Occipital lobe (tissue), 2 donors: ENCODE measurements around the gene CNOT8. TPM values are rescaled to one million over a fixed set of nuclear protein-coding genes. Genes with fewer than 3 reads are reported as not detected.
A peak's percentile ranks its signal among the peaks of the same experiment; 100 is the strongest.
"Not testable (repeated sequence)": the region's sequence is repeated elsewhere in the genome, so short reads cannot be mapped to it uniquely, and the experiment has no call there.

Experiments
- DNase-seq: peaks from one replicate; lab custom pipeline; 2025; lab: John Stamatoyannopoulos, UW
- total RNA-seq: library from RNA; depleted of rRNA; stranded (reverse); fragments of >200 nt; gene quantifications from one replicate; pipeline ENCODE4 v1.2.3, GENCODE V29; 2014

CNOT8 gene
- total RNA-seq, 1 donor from 2014 or later: 139 TPM

DNA sequence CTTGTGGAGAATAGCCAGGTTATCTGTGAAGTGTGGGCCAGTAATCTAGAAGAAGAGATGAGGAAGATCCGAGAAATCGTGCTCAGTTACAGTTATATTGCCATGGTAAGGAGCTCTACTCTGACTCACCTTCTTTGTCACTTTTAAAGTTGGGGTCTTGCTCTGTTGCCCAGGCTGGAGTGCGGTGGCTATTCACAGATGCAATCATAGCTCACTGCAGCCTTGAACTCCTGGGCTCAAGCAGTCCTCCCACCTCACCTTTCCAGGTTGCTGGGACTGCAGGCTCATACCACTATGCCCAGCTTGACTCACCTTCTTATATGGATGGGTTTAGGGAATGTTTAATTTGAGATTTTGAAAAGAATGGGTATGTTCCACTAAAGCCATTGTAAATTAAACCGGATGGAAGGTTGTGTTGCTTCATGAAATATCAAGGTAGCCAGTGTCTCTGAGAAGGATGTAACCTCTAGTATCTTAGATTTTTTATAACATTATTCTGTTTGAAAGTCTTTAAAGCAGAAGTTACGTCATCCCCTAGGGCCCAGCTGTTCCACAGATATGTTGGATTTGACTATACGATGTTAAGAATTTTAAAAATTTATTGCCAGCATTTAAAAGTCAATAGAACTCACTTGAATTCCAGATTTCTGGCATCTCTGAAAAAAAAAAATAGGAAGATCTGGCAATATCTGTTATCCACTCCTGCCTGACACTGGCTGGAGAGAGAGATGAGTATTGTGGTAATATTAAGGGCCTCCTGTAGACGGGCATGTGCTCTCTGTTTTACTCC, 5.1 kb downstream of the CNOT8 start:
- DNase-seq: no peak

- DNase-seq: no peak
Measured at GRCh38 chr5:154865466-154866184, 7.2 kb downstream of the CNOT8 start.

DNA sequence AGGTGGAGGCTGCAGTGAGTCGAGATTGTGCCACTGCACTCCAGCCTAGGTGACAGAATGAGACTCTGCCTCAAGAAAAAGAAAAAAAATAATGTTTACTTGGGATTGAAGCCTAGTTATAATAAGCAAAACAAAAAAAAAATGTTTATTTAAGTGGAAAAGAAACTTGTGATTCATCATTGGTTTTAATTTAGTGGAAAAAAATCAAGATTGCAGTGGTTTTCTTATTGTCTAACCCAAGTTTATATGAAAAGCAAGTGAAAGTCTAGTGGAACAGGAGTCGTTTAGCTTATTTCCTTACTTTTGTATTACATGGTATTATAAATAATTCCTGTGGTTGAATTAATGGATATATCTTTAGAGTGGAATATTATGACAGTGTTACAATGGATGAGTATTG, 8.4 kb downstream of the CNOT8 start:
- DNase-seq: no peak

- DNase-seq: peak; percentile 16
Measured at GRCh38 chr5:154868702-154869101, 10.3 kb downstream of the CNOT8 start.

- DNase-seq: no peak
Measured at GRCh38 chr5:154871734-154872133, 13.3 kb downstream of the CNOT8 start.

DNA sequence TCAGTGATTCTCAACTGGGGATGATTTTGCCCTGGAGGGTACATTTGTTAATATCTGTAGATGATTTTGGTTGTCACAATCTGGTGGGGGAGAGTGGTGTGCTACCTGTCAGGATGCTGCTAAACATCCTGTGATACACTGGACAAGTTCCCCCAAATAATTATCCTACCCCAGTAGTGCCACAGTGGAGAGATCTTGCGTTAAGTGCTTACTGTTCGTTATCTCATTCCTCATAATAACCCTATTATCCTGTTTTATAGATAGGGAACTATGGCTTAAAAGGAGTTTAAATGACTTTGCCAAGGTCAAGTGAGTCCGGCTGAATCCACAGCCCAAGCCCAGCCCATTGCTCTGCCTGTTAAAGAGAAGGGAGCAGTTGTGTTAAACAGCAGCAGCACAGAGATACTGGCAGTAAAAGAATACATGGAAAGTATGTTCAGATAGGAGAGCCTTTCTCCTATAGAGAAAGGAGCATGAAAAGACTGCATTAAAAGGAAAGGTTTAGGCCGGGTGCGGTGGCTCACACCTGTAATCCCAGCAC, 15.4 kb downstream of the CNOT8 start:
- no peak for DNase-seq

- DNase-seq: no peak
Measured at GRCh38 chr5:154878642-154879335, 20.4 kb downstream of the CNOT8 start.

DNA sequence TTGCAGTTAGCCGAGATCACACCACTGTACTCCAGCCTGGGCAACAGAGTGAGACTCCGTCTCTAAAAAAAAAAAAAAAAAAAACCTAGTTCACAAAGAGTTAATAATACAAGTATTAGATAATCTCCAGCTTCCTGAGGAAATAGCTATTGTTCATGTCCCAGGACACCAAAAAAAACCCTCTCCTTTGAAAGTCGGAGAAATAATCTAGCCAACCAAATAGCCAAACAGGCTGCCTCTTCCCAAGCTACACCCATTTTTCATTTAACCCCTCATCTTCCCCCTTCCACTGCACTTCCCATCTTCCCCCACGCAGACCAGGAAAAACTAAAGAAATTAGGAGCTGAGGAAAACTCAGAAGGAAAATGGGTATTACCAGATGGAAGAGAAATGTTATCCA, 23.6 kb downstream of the CNOT8 start:
- no peak for DNase-seq

DNA sequence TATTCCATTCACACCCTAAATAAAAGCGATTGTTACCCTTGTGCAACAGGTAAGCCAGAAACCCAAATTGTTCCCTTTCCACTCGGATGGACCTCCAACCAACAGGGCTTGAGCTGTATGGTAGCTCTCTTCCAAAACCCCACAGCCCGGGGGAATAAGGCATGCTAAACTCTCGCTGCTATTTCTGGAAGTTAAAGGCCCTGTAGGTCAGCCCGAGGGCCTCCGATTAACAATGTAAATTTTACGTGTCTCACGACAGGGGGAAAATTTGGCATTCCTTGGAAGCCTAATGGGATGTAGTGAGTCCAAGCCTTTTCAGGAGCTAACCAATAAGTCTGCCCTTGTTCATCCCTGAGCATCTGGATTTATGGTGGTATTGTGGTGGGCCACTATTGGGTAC, 26.0 kb downstream of the CNOT8 start:
- no peak for DNase-seq

- DNase-seq: no peak
Measured at GRCh38 chr5:154885439-154885838, 27.0 kb downstream of the CNOT8 start.

GRCh38 chr5:154892369-154892771, 33.9 kb downstream of the CNOT8 start:
- peak; percentile 14 for DNase-seq

GRCh38 chr5:154893381-154893780, 35.0 kb downstream of the CNOT8 start:
- DNase-seq: no peak

- no peak for DNase-seq
Measured at GRCh38 chr5:154895606-154896561, 37.5 kb downstream of the CNOT8 start.

DNA sequence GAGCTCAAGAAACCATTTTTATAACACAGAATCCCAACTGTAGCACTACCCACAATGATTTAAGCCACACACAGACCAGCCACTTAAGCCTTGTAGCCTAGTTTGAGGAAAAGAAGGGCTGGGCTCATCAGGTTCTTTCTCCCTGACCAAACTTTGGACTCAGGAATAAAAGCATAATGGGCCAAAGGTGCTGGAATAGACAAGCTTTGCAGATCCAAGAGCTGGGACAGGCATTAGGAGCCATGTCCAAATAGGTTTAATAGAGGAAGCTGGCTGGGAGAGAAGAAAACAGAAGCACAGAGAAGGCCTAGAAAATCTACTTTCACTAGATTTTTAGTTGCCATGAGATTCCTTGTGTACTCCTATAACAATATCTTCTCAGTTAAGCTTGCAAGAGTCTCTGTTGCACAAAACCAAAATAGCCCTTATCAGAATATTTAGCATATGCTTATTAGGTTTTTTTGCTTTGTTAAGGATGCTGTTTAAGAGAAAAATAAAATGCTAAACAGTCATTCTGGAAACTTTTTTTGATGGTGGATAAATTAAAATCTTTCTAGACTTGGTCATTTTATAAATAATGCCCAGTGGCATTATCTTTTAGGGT, 38.2 kb downstream of the CNOT8 start:
- DNase-seq: no peak

DNA sequence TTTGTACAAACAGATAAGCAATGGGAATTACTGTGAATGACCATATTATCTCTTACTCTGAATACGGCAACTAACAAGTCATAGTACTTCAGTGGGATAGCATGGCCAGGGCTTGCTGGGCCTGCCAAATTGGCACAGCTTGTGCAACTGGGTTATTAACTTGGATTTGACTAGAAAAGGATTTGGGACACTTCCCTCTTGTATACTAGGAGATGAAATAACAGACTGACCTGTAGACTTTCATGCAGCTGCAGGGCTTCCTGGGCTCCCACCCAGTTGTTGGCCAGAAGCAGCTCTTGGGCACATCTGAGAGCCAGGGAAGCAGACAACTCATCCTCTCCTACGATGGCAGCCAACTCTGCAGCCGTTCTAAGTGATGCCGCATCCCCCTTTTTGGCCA, 39.8 kb downstream of the CNOT8 start:
- DNase-seq: no peak

- no peak for DNase-seq
Measured at GRCh38 chr5:154899151-154899816, 40.9 kb downstream of the CNOT8 start.

DNA sequence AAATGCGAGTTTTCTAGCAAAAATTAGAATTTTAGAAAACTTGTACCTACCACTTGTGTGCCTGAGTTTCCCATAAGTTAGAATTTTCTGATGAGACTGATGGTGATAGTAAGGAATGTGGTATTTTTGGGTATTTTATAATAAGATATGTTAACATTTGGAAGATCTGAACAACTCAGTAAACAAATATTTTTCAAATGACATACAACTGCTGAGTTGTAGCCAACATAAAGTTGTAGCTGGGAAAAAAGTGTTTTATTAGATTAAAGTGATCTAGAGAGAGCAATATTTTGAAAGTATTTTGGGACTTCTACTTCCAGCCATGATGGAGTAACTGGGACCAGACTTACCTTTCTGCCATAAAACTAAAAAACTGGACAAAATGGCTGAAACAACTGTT, 41.6 kb downstream of the CNOT8 start:
- no peak for DNase-seq

- DNase-seq: no peak
Measured at GRCh38 chr5:154901276-154901675, 42.8 kb downstream of the CNOT8 start.

GRCh38 chr5:154901913-154902312, 43.5 kb downstream of the CNOT8 start:
- no peak for DNase-seq

GRCh38 chr5:154905601-154906000, 47.2 kb downstream of the CNOT8 start:
- DNase-seq: not testable (repeated sequence)
